ENCODE results near the gene GSX1. TPM values are rescaled to one million over a fixed set of nuclear protein-coding genes. Genes with fewer than 3 reads are reported as not detected.
A peak's percentile ranks its signal among the peaks of the same experiment; 100 is the strongest.

The GSX1 gene
- total RNA-seq, 1 experiment from 2014 or later, result not detected

DNA sequence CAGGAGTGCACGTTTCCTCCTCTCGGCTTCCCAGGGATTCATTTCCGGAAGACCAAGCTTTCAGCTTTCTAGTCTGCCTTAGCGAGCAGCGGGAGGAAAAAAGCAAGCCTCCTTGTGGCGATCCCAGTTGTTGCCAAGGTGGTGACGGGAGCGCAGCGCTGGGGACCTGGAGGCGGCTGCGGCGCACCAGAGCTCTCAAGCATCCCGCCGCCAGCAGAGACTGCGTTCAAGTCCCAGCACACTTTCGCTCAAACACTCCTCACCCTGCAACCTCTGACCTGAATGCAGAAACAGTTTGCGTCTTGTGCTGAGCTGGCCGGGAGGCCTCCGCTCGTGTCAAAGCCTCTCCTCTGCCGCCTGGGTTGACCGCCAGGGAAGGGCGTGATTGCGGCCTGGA lies 4.9 kb downstream of the GSX1 start:
- Mint-ChIP-seq H3K36me3 (ENCODE audit: insufficient read depth, unreplicated experiment) (no peaks in the 10 kb centered on the region), H3K4me1 (ENCODE audit: insufficient read depth, unreplicated experiment) (peaks cover 4% of the 10 kb centered on the region), H3K27ac (ENCODE audit: low read depth, unreplicated experiment) (no peak overlapping the region), H3K27me3 (ENCODE audit: insufficient read depth, unreplicated experiment) (peaks cover 50% of the 10 kb centered on the region), H3K9me3 (ENCODE audit: unreplicated experiment) (no peaks in the 10 kb centered on the region), H3K4me3 (ENCODE audit: unreplicated experiment) (peak overlapping the region; percentile 21)
- ChIA-PET CTCF (interaction anchor here (1.0 to 1.4 kb wide), 2 partner anchors 25 to 424 kb away, joined by 3 to 6 read pairs; no protein-coding TSS in a partner anchor), POLR2A (no interaction called here)
- TF ChIP-seq, protein P1, sequence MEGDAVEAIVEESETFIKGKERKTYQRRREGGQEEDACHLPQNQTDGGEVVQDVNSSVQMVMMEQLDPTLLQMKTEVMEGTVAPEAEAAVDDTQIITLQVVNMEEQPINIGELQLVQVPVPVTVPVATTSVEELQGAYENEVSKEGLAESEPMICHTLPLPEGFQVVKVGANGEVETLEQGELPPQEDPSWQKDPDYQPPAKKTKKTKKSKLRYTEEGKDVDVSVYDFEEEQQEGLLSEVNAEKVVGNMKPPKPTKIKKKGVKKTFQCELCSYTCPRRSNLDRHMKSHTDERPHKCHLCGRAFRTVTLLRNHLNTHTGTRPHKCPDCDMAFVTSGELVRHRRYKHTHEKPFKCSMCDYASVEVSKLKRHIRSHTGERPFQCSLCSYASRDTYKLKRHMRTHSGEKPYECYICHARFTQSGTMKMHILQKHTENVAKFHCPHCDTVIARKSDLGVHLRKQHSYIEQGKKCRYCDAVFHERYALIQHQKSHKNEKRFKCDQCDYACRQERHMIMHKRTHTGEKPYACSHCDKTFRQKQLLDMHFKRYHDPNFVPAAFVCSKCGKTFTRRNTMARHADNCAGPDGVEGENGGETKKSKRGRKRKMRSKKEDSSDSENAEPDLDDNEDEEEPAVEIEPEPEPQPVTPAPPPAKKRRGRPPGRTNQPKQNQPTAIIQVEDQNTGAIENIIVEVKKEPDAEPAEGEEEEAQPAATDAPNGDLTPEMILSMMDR (IDR thresholded peaks at IDR 0.05; ENCODE audit: unreplicated experiment), result peak; percentile 27
- intact Hi-C loops (cut with micrococcal nuclease), result no loop called here
- DNase-seq (ENCODE audit: unreplicated experiment), result peak; percentile 16
- BruUV-seq (replicated peaks), result no TSS peak

GRCh38 chr13:27806744-27807387 lies 14.6 kb downstream of the GSX1 start:
- Mint-ChIP-seq H3K9me3 (ENCODE audit: unreplicated experiment) (no peaks in the 10 kb centered on the region), H3K4me3 (ENCODE audit: unreplicated experiment) (no peak overlapping the region), H3K4me1 (ENCODE audit: insufficient read depth, unreplicated experiment) (peaks cover 11% of the 10 kb centered on the region), H3K27ac (ENCODE audit: low read depth, unreplicated experiment) (no peak overlapping the region), H3K27me3 (ENCODE audit: insufficient read depth, unreplicated experiment) (no peaks in the 10 kb centered on the region), H3K36me3 (ENCODE audit: insufficient read depth, unreplicated experiment) (no peaks in the 10 kb centered on the region)
- CTCF ChIA-PET, result interaction anchor here (1.6 kb wide), 1 partner anchor 23 kb away, joined by 5 read pairs; no protein-coding TSS in a partner anchor
- TF ChIP-seq, protein P1 (IDR thresholded peaks at IDR 0.05; ENCODE audit: unreplicated experiment), result no peak
- no TSS peak for BruUV-seq (replicated peaks)
- intact Hi-C loops (cut with micrococcal nuclease), result no loop called here
- POLR2A ChIA-PET, result interaction anchor here (0.8 kb wide), 1 partner anchor 266 kb away, joined by 3 read pairs; no protein-coding TSS in a partner anchor
- DNase-seq (ENCODE audit: unreplicated experiment), result no peak

DNA sequence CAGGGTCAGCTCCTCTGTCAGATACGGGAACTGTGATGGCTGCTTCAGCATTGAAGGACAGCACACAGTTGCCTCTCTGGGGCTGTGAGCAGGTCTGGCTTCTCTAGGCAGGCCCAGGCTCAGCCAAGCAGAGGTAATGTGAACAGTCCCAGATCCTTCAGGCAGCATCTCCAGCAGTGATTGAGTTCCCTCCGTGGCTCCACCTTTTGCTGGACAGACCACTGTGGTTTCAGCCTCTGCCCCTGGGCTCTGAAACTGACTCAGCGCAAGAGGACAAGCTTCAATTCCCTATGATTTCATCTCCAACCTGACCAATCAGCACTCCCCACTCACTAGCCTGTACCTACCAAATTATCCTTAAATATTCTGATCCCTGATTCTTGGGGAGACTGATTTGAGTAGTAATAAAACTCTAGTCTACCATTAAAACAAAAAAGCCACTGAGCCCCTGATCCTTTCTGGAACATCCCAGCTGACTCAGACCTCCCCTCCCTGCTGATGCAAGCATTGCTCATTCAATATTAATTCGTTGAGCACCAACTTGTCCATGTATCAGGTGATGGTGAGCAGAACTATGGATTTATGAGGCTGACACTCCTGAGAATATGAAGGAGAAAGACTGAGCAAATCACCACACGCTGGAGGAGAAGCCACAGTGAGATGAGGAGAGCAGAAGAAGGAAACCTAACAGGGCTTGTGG lies 16.7 kb downstream of the GSX1 start:
- Mint-ChIP-seq H3K9me3 (ENCODE audit: unreplicated experiment) (no peaks in the 10 kb centered on the region), H3K27ac (ENCODE audit: low read depth, unreplicated experiment) (no peak overlapping the region), H3K36me3 (ENCODE audit: insufficient read depth, unreplicated experiment) (no peaks in the 10 kb centered on the region), H3K4me3 (ENCODE audit: unreplicated experiment) (no peak overlapping the region), H3K4me1 (ENCODE audit: insufficient read depth, unreplicated experiment) (peaks cover 11% of the 10 kb centered on the region), H3K27me3 (ENCODE audit: insufficient read depth, unreplicated experiment) (no peaks in the 10 kb centered on the region)
- no TSS peak for BruUV-seq (replicated peaks)
- POLR2A ChIA-PET, result interaction anchor here (0.6 to 1.3 kb wide), 2 partner anchors 12 to 1192 kb away, joined by 3 read pairs; no protein-coding TSS in a partner anchor
- intact Hi-C loops (cut with micrococcal nuclease), result no loop called here
- peak; percentile 30 for DNase-seq (ENCODE audit: unreplicated experiment)
- TF ChIP-seq, protein P1 (IDR thresholded peaks at IDR 0.05; ENCODE audit: unreplicated experiment), result no peak
- CTCF ChIA-PET, result interaction anchor here (0.7 to 1.1 kb wide), 4 partner anchors 17 to 144 kb away, joined by 3 to 5 read pairs (median 3); no protein-coding TSS in a partner anchor

- DNase-seq (ENCODE audit: unreplicated experiment), result no peak
- TF ChIP-seq, protein P1 (IDR thresholded peaks at IDR 0.05; ENCODE audit: unreplicated experiment), result no peak
- Mint-ChIP-seq H3K4me3 (ENCODE audit: unreplicated experiment) (no peak overlapping the region), H3K4me1 (ENCODE audit: insufficient read depth, unreplicated experiment) (peaks cover 11% of the 10 kb centered on the region), H3K9me3 (ENCODE audit: unreplicated experiment) (no peaks in the 10 kb centered on the region), H3K36me3 (ENCODE audit: insufficient read depth, unreplicated experiment) (no peaks in the 10 kb centered on the region), H3K27ac (ENCODE audit: low read depth, unreplicated experiment) (no peak overlapping the region), H3K27me3 (ENCODE audit: insufficient read depth, unreplicated experiment) (peaks cover 1% of the 10 kb centered on the region)
- ChIA-PET POLR2A (interaction anchor here (0.7 to 1.3 kb wide), 2 partner anchors 359 to 804 kb away, joined by 3 read pairs; no protein-coding TSS in a partner anchor), CTCF (interaction anchor here (0.5 to 2.0 kb wide), 8 partner anchors 16 to 825 kb away, joined by 3 to 16 read pairs (median 4); no protein-coding TSS in a partner anchor)
- no TSS peak for BruUV-seq (replicated peaks)
- intact Hi-C loops (cut with micrococcal nuclease), result no loop called here
These were observed 17.7 kb downstream of the GSX1 start for GRCh38 chr13:27810009-27810408.

Data from MCF 10A (cell line).